22Rv1 (cell line): ENCODE data around the gene PIP5K1B.

ENCODE experiments used
- CTCF ChIP-seq: fragments of 450-650 bp; IDR thresholded peaks from 2 replicates; pipeline ENCODE4 v1.5.1; 2017; ENCODE audit warnings: mild to moderate bottlenecking
- ZFX ChIP-seq: fragments of 450-650 bp; IDR thresholded peaks from 2 replicates; pipeline ENCODE4 v1.6.1; 2017; ENCODE audit warnings: antibody characterized with exemption, borderline replicate concordance

- TF ChIP-seq CTCF = no peak
- TF ChIP-seq ZFX = no peak
Observed at GRCh38 chr9:68927165-68927564, 222.1 kb downstream of the PIP5K1B start.
